ENCODE results near the gene CLPSL2.

Gene CLPSL2

GRCh38 chr6:35809809-35810208 is 33.4 kb downstream of the CLPSL2 start:
- Histone ChIP-seq H3K79me1 (replicated peaks; ENCODE audit: low read length, poor library complexity, severe bottlenecking) (no peaks in the 10 kb centered on the region), H3K36me3 (ENCODE audit: control insufficient read depth in 1 of 2, insufficient read depth in 2 of 2, low read depth in 1 of 2, low read length in 2 of 2) (no peaks in the 10 kb centered on the region), H3K18ac (ENCODE audit: low read depth in 1 of 2, low read length in 2 of 2) (no peak overlapping the region), H4K91ac (ENCODE audit: low read length) (no peak overlapping the region), H3K4me2 (ENCODE audit: low read length, poor library complexity, severe bottlenecking) (no peak overlapping the region), H3K23ac (ENCODE audit: low read length in 2 of 2) (no peak overlapping the region), H4K8ac (ENCODE audit: low read length) (no peak overlapping the region), H2BK5ac (ENCODE audit: low read depth, low read length, poor library complexity, severe bottlenecking) (no peak overlapping the region), H2BK15ac (ENCODE audit: low read depth, poor library complexity, severe bottlenecking) (no peak overlapping the region), H3K4ac (ENCODE audit: low read depth in 1 of 2, low read length in 2 of 2) (no peak overlapping the region), H3K27ac (ENCODE audit: low read length, poor library complexity, severe bottlenecking) (no peak overlapping the region), H3K9ac (ENCODE audit: low read length) (no peak overlapping the region), H2AFZ (ENCODE audit: low read depth, low read length) (no peak overlapping the region), H2AK5ac (ENCODE audit: low read length, severe bottlenecking) (no peak overlapping the region), H3K4me1 (ENCODE audit: control insufficient read depth, insufficient read depth, low read depth, low read length) (peaks cover 16% of the 10 kb centered on the region), H3K9me3 (ENCODE audit: control insufficient read depth, low read length) (no peaks in the 10 kb centered on the region), H2BK12ac (ENCODE audit: low read length in 2 of 2) (no peak overlapping the region), H3K14ac (ENCODE audit: low read length in 2 of 2) (no peak overlapping the region), H3K4me3 (ENCODE audit: insufficient read depth in 1 of 2, low read depth in 1 of 2, low read length in 2 of 2) (no peak overlapping the region), H2BK120ac (ENCODE audit: low read depth, low read length) (no peak overlapping the region), H3K27me3 (ENCODE audit: control insufficient read depth in 1 of 2, insufficient read depth in 1 of 2, low read length in 2 of 2) (peaks cover 0 to 34% of the 10 kb centered on the region in 2 experiments)
- 87% methylated on average over 5 of the region's 5 CpGs for WGBS
- no peak for DNase-seq

- Histone ChIP-seq H3K36me3 (ENCODE audit: control insufficient read depth in 1 of 2, insufficient read depth in 2 of 2, low read depth in 1 of 2, low read length in 2 of 2) (no peaks in the 10 kb centered on the region), H3K4me1 (ENCODE audit: control insufficient read depth, insufficient read depth, low read depth, low read length) (peaks cover 9% of the 10 kb centered on the region), H2BK120ac (ENCODE audit: low read depth, low read length) (no peak overlapping the region), H3K14ac (ENCODE audit: low read length in 2 of 2) (no peak overlapping the region), H2AFZ (ENCODE audit: low read depth, low read length) (no peak overlapping the region), H3K4me3 (ENCODE audit: insufficient read depth in 1 of 2, low read depth in 1 of 2, low read length in 2 of 2) (no peak overlapping the region), H4K8ac (ENCODE audit: low read length) (no peak overlapping the region), H2BK15ac (ENCODE audit: low read depth, poor library complexity, severe bottlenecking) (no peak overlapping the region), H2AK5ac (ENCODE audit: low read length, severe bottlenecking) (peak overlapping the region; percentile 26), H3K18ac (ENCODE audit: low read depth in 1 of 2, low read length in 2 of 2) (no peak overlapping the region), H4K91ac (ENCODE audit: low read length) (no peak overlapping the region), H3K9me3 (ENCODE audit: control insufficient read depth, low read length) (no peaks in the 10 kb centered on the region), H3K27me3 (ENCODE audit: control insufficient read depth in 1 of 2, insufficient read depth in 1 of 2, low read length in 2 of 2) (peaks cover 0 to 27% of the 10 kb centered on the region in 2 experiments), H3K4me2 (ENCODE audit: low read length, poor library complexity, severe bottlenecking) (peak overlapping the region; percentile 47), H3K27ac (ENCODE audit: low read length, poor library complexity, severe bottlenecking) (peak overlapping the region; percentile 71), H3K79me1 (replicated peaks; ENCODE audit: low read length, poor library complexity, severe bottlenecking) (no peaks in the 10 kb centered on the region), H2BK12ac (ENCODE audit: low read length in 2 of 2) (no peak overlapping the region), H3K23ac (ENCODE audit: low read length in 2 of 2) (no peak overlapping the region), H3K4ac (ENCODE audit: low read depth in 1 of 2, low read length in 2 of 2) (no peak overlapping the region), H2BK5ac (ENCODE audit: low read depth, low read length, poor library complexity, severe bottlenecking) (no peak overlapping the region), H3K9ac (ENCODE audit: low read length) (no peak overlapping the region)
- WGBS: 80% methylated on average over 14 of the region's 14 CpGs
- peak; percentile 81 for DNase-seq
These were observed 34.7 kb downstream of the CLPSL2 start for GRCh38 chr6:35810971-35811698.

GRCh38 chr6:35811699-35811995 is 35.2 kb downstream of the CLPSL2 start:
- no peak overlapping the region for H3K23ac ChIP-seq (ENCODE audit: low read length in 2 of 2)
- peak overlapping the region; percentile 71 for H3K27ac ChIP-seq (ENCODE audit: low read length, poor library complexity, severe bottlenecking)
- H3K9me3 ChIP-seq (ENCODE audit: control insufficient read depth, low read length): no peaks in the 10 kb centered on the region
- H3K14ac ChIP-seq (ENCODE audit: low read length in 2 of 2): no peak overlapping the region
- H2BK120ac ChIP-seq (ENCODE audit: low read depth, low read length): no peak overlapping the region
- peaks cover 9% of the 10 kb centered on the region for H3K4me1 ChIP-seq (ENCODE audit: control insufficient read depth, insufficient read depth, low read depth, low read length)
- WGBS: 92% methylated on average over 6 of the region's 6 CpGs
- no peak overlapping the region for H3K4me3 ChIP-seq (ENCODE audit: insufficient read depth in 1 of 2, low read depth in 1 of 2, low read length in 2 of 2)
- H3K18ac ChIP-seq (ENCODE audit: low read depth in 1 of 2, low read length in 2 of 2): no peak overlapping the region
- H2BK5ac ChIP-seq (ENCODE audit: low read depth, low read length, poor library complexity, severe bottlenecking): no peak overlapping the region
- no peak overlapping the region for H4K8ac ChIP-seq (ENCODE audit: low read length)
- H2BK12ac ChIP-seq (ENCODE audit: low read length in 2 of 2): no peak overlapping the region
- H2AK5ac ChIP-seq (ENCODE audit: low read length, severe bottlenecking): peak overlapping the region; percentile 26
- H3K36me3 ChIP-seq (ENCODE audit: control insufficient read depth in 1 of 2, insufficient read depth in 2 of 2, low read depth in 1 of 2, low read length in 2 of 2): no peaks in the 10 kb centered on the region
- no peak overlapping the region for H4K91ac ChIP-seq (ENCODE audit: low read length)
- peaks cover 0 to 22% of the 10 kb centered on the region in 2 experiments for H3K27me3 ChIP-seq (ENCODE audit: control insufficient read depth in 1 of 2, insufficient read depth in 1 of 2, low read length in 2 of 2)
- no peak for DNase-seq
- no peak overlapping the region for H3K9ac ChIP-seq (ENCODE audit: low read length)
- no peak overlapping the region for H3K4ac ChIP-seq (ENCODE audit: low read depth in 1 of 2, low read length in 2 of 2)
- H2AFZ ChIP-seq (ENCODE audit: low read depth, low read length): no peak overlapping the region
- H3K79me1 ChIP-seq (replicated peaks; ENCODE audit: low read length, poor library complexity, severe bottlenecking): no peaks in the 10 kb centered on the region
- H3K4me2 ChIP-seq (ENCODE audit: low read length, poor library complexity, severe bottlenecking): no peak overlapping the region
- no peak overlapping the region for H2BK15ac ChIP-seq (ENCODE audit: low read depth, poor library complexity, severe bottlenecking)

GRCh38 chr6:35817515-35817914 is 41.1 kb downstream of the CLPSL2 start:
- H2AK5ac ChIP-seq (ENCODE audit: low read length, severe bottlenecking): no peak overlapping the region
- H2BK120ac ChIP-seq (ENCODE audit: low read depth, low read length): no peak overlapping the region
- DNase-seq: no peak

More at GRCh38 chr6:35817515-35817914, 41.1 kb downstream of the CLPSL2 start:
- no peak overlapping the region for H3K4me2 ChIP-seq (ENCODE audit: low read length, poor library complexity, severe bottlenecking)
- H3K27ac ChIP-seq (ENCODE audit: low read length, poor library complexity, severe bottlenecking): no peak overlapping the region
- no peak overlapping the region for H2BK5ac ChIP-seq (ENCODE audit: low read depth, low read length, poor library complexity, severe bottlenecking)
- no peak overlapping the region for H3K4ac ChIP-seq (ENCODE audit: low read depth in 1 of 2, low read length in 2 of 2)
- H4K91ac ChIP-seq (ENCODE audit: low read length): no peak overlapping the region
- no peaks in the 10 kb centered on the region for H3K4me1 ChIP-seq (ENCODE audit: control insufficient read depth, insufficient read depth, low read depth, low read length)
- no peak overlapping the region for H2BK15ac ChIP-seq (ENCODE audit: low read depth, poor library complexity, severe bottlenecking)
- H4K8ac ChIP-seq (ENCODE audit: low read length): no peak overlapping the region
- H2BK12ac ChIP-seq (ENCODE audit: low read length in 2 of 2): no peak overlapping the region
- no peak overlapping the region for H3K18ac ChIP-seq (ENCODE audit: low read depth in 1 of 2, low read length in 2 of 2)
- peaks cover 0 to 13% of the 10 kb centered on the region in 2 experiments for H3K27me3 ChIP-seq (ENCODE audit: control insufficient read depth in 1 of 2, insufficient read depth in 1 of 2, low read length in 2 of 2)
- H3K14ac ChIP-seq (ENCODE audit: low read length in 2 of 2): no peak overlapping the region
- H3K23ac ChIP-seq (ENCODE audit: low read length in 2 of 2): no peak overlapping the region
- no peaks in the 10 kb centered on the region for H3K79me1 ChIP-seq (replicated peaks; ENCODE audit: low read length, poor library complexity, severe bottlenecking)
- no peaks in the 10 kb centered on the region for H3K36me3 ChIP-seq (ENCODE audit: control insufficient read depth in 1 of 2, insufficient read depth in 2 of 2, low read depth in 1 of 2, low read length in 2 of 2)
- H3K9ac ChIP-seq (ENCODE audit: low read length): no peak overlapping the region
- no peak overlapping the region for H3K4me3 ChIP-seq (ENCODE audit: insufficient read depth in 1 of 2, low read depth in 1 of 2, low read length in 2 of 2)
- H2AFZ ChIP-seq (ENCODE audit: low read depth, low read length): no peak overlapping the region
- H3K9me3 ChIP-seq (ENCODE audit: control insufficient read depth, low read length): peaks cover 7% of the 10 kb centered on the region

Measured in mesenchymal stem cell (in vitro differentiated cells and primary cell).